HepG2 (cell line): ENCODE measurements around the gene SDR39U1. TPM values are rescaled to one million over a fixed set of nuclear protein-coding genes. Genes with fewer than 3 reads are reported as not detected.

Source experiments
- ATF7 ChIP-seq, 2 experiments: fragments of 450-650 bp in 1 of 2; sonication (generic) in 1 of 2; formaldehyde crosslinking in 1 of 2; IDR thresholded peaks; 2 replicates each; pipeline versions ENCODE4 v1.4.0 to v1.6.1; 2016 to 2020; ENCODE audit warnings: antibody characterized with exemption in 1 of 2, mild to moderate bottlenecking in 1 of 2, missing genetic modification reagents in 1 of 2
- CENPT ChIP-seq: sonication (generic); formaldehyde crosslinking; IDR thresholded peaks from 2 replicates; pipeline ENCODE4 v1.8.0; 2022; ENCODE audit warnings: low read depth, mild to moderate bottlenecking, moderate library complexity, missing genetic modification reagents
- FOXM1 ChIP-seq: sonication (generic); formaldehyde crosslinking; IDR thresholded peaks from 2 replicates; pipeline ENCODE4 v1.5.0; 2020; ENCODE audit warnings: missing genetic modification reagents
- FOXP1 ChIP-seq, 2 experiments: fragments of 450-650 bp in 1 of 2; IDR thresholded peaks; 2 replicates each; pipeline ENCODE4 v1.6.1; 2017 to 2018; ENCODE audit warnings: antibody characterized with exemption in 1 of 2
- GTF2F1 ChIP-seq: fragments of 150-350 bp; IDR thresholded peaks from 2 replicates; pipeline ENCODE4 v1.6.1; 2014; ENCODE audit warnings: low read length
- KLF6 ChIP-seq: IDR thresholded peaks from 2 replicates; pipeline ENCODE4 v1.8.0; 2016; ENCODE audit warnings: missing biosample characterization, missing genetic modification reagents
- NFIB ChIP-seq: sonication (generic); formaldehyde crosslinking; IDR thresholded peaks from 2 replicates; pipeline ENCODE4 v1.9.0; 2021; ENCODE audit warnings: missing genetic modification reagents, mild to moderate bottlenecking, borderline replicate concordance
- NONO ChIP-seq, 2 experiments: fragments of 450-650 bp in 1 of 2; sonication (generic) in 1 of 2; formaldehyde crosslinking in 1 of 2; IDR thresholded peaks in 1 of 2; conservative IDR thresholded peaks in 1 of 2; 2 replicates each; pipeline versions ENCODE4 v1.6.1 to v1.8.0; 2017 to 2022; ENCODE audit warnings: mild to moderate bottlenecking in 1 of 2, missing genetic modification reagents in 1 of 2, moderate library complexity in 1 of 2
- POLR2A ChIP-seq, 2 experiments: IDR thresholded peaks; 2 replicates each; pipeline ENCODE4 v1.6.1; 2011; ENCODE audit warnings: low read depth in 2 of 2, low read length in 2 of 2, mild to moderate bottlenecking in 1 of 2, moderate library complexity in 1 of 2; ENCODE audit not compliant: insufficient read depth in 1 of 2
- POLR2G ChIP-seq: fragments of 200-400 bp; formaldehyde crosslinking; IDR thresholded peaks from 2 replicates; pipeline ENCODE4 v1.6.1; 2018; ENCODE audit warnings: mild to moderate bottlenecking, low read depth, low read length, moderate library complexity
- RCOR2 ChIP-seq: IDR thresholded peaks from 2 replicates; pipeline ENCODE4 v1.6.1; 2016; ENCODE audit warnings: missing biosample characterization, missing genetic modification reagents
- RFX1 ChIP-seq: fragments of 450-650 bp; IDR thresholded peaks from 2 replicates; pipeline ENCODE4 v1.6.1; 2017
- SIX1 ChIP-seq: sonication (generic); formaldehyde crosslinking; IDR thresholded peaks from 2 replicates; pipeline ENCODE4 v1.4.0; 2020; ENCODE audit warnings: missing genetic modification reagents, borderline replicate concordance
- ZNF12 ChIP-seq: sonication (generic); formaldehyde crosslinking; IDR thresholded peaks from 2 replicates; pipeline ENCODE4 v1.5.0; 2020; ENCODE audit warnings: missing genetic modification reagents
- ZNF607 ChIP-seq: sonication (generic); formaldehyde crosslinking; IDR thresholded peaks from 2 replicates; pipeline ENCODE4 v1.5.1; 2020; ENCODE audit warnings: missing genetic modification reagents, mild to moderate bottlenecking, borderline replicate concordance
- ZNF720 ChIP-seq: sonication (generic); formaldehyde crosslinking; IDR thresholded peaks from 2 replicates; pipeline ENCODE4 v1.4.0; 2020; ENCODE audit warnings: missing genetic modification reagents
- ZNF883 ChIP-seq: sonication (generic); formaldehyde crosslinking; IDR thresholded peaks from 2 replicates; pipeline ENCODE4 v1.5.1; 2020; ENCODE audit warnings: mild to moderate bottlenecking, missing genetic modification reagents; ENCODE audit errors: not compliant biosample characterization
- polyA plus RNA-seq, 8 experiments: library from polyadenylated mRNA; depleted of rRNA in 3 of 8; stranded (reverse) in 7 of 8; unstranded in 1 of 8; fragments of >200 nt; fragmentation: Illumina TruSeq in 4 of 8; extraction: Trizol in 4 of 8; gene quantifications; 2 replicates each; pipeline versions ENCODE4 v1.2.1 to v1.2.3, GENCODE V29; 2011 to 2016; ENCODE audit warnings: low read depth in 4 of 8, missing spikeins in 1 of 8, mixed read lengths in 1 of 8; ENCODE audit not compliant: insufficient read depth in 1 of 8
- total RNA-seq, 5 experiments: library from RNA; depleted of rRNA; stranded (reverse); fragments of >200 nt; fragmentation: Illumina TruSeq; extraction: Trizol; gene quantifications; 2 replicates each; pipeline ENCODE4 v1.2.3, GENCODE V29; 2016; ENCODE audit warnings: low read depth in 1 of 5
- TF ChIP-seq, protein P1 (sequence below): sonication (generic); formaldehyde crosslinking; IDR thresholded peaks from 2 replicates; pipeline ENCODE4 v1.9.0; 2021; ENCODE audit warnings: missing genetic modification reagents, mild to moderate bottlenecking, borderline replicate concordance
- TF ChIP-seq, protein P2 (sequence below): IDR thresholded peaks from 2 replicates; pipeline ENCODE4 v1.6.1; 2016; ENCODE audit warnings: low read depth, control low read depth
- TF ChIP-seq, protein P3 (sequence below): sonication (generic); formaldehyde crosslinking; conservative IDR thresholded peaks from 2 replicates; pipeline ENCODE4 v1.4.0; 2020; ENCODE audit warnings: missing genetic modification reagents
- TF ChIP-seq, protein P4 (sequence below): sonication (generic); formaldehyde crosslinking; IDR thresholded peaks from 2 replicates; pipeline ENCODE4 v1.4.0; 2020; ENCODE audit warnings: missing genetic modification reagents

SDR39U1 gene
- total and polyA plus RNA-seq, 2 of the 13 experiments (the other 11 are each of a cell fraction or from before 2014, with no cell fraction given) = 34.4 to 129 TPM

DNA sequence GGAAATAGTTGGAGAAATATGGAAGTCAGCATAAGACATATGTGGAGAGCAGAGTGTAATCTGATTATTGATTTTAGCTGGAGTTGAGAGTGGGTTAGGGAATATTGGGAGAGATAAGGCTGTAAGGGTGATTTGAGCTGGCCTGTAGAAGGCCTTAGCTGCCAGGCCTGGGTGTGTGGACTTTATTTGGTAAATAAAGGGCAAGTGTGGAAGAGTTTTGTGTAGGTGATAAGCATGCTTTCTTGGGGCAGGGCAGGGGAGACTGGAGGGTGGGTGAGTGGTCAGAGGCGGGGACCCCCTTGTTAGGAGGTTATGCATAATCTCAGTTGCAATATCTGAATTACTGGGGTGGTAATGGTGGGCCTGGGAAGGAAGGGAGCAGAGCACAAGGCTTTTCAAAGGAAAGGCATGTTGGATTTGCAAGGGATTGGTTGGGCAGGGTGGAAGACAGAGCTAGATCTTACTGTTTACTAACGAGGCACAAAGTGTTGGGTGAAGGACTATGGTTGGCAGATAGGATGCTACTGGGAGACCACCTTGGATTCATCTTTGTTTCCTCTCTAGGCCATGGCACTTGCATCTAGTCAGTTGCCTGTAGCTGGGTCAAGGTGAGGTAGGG lies 7.3 kb downstream of the SDR39U1 start (continued):
- TF ChIP-seq, protein P1, sequence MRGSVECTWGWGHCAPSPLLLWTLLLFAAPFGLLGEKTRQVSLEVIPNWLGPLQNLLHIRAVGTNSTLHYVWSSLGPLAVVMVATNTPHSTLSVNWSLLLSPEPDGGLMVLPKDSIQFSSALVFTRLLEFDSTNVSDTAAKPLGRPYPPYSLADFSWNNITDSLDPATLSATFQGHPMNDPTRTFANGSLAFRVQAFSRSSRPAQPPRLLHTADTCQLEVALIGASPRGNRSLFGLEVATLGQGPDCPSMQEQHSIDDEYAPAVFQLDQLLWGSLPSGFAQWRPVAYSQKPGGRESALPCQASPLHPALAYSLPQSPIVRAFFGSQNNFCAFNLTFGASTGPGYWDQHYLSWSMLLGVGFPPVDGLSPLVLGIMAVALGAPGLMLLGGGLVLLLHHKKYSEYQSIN (CRISPR knock-in tag) = no peak
- TF ChIP-seq NONO (IDR thresholded peaks at IDR 0.05) (peak; percentile 57; the same call in 1 of the 2 replicates), NONO (CRISPR knock-in tag; conservative IDR thresholded peaks at IDR 0.05) (no peak), POLR2A (IDR thresholded peaks at IDR 0.05; ENCODE audit: insufficient read depth in 1 of 2, low read depth in 2 of 2, low read length in 2 of 2) (0 out of 4 replicates have a peak, but pooled peaks of 1 of the 2 experiments have one; percentile 15), GTF2F1 (no peak), ZNF720 (CRISPR knock-in tag) (no peak), ATF7 (IDR thresholded peaks at IDR 0.05) (no peak), ATF7 (CRISPR knock-in tag; IDR thresholded peaks at IDR 0.05) (no peak), RCOR2 (CRISPR knock-in tag) (no peak), FOXM1 (CRISPR knock-in tag) (no peak), CENPT (CRISPR knock-in tag) (no peak), FOXP1 (IDR thresholded peaks at IDR 0.05) (0 out of 2 replicates have a peak, but pooled peaks have one; percentile 15), FOXP1 (CRISPR knock-in tag; IDR thresholded peaks at IDR 0.05) (no peak), SIX1 (no peak), NFIB (CRISPR knock-in tag) (peak; percentile 88; the same call in 1 of the 2 replicates), ZNF883 (CRISPR knock-in tag) (no peak), ZNF607 (CRISPR knock-in tag) (no peak), RFX1 (no peak), KLF6 (CRISPR knock-in tag) (no peak), ZNF12 (CRISPR knock-in tag) (no peak), POLR2G (peak; percentile 48; the same call in 1 of the 2 replicates)
- TF ChIP-seq, protein P2, sequence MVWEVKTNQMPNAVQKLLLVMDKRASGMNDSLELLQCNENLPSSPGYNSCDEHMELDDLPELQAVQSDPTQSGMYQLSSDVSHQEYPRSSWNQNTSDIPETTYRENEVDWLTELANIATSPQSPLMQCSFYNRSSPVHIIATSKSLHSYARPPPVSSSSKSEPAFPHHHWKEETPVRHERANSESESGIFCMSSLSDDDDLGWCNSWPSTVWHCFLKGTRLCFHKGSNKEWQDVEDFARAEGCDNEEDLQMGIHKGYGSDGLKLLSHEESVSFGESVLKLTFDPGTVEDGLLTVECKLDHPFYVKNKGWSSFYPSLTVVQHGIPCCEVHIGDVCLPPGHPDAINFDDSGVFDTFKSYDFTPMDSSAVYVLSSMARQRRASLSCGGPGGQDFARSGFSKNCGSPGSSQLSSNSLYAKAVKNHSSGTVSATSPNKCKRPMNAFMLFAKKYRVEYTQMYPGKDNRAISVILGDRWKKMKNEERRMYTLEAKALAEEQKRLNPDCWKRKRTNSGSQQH (CRISPR knock-in tag) = no peak
- TF ChIP-seq, protein P3, sequence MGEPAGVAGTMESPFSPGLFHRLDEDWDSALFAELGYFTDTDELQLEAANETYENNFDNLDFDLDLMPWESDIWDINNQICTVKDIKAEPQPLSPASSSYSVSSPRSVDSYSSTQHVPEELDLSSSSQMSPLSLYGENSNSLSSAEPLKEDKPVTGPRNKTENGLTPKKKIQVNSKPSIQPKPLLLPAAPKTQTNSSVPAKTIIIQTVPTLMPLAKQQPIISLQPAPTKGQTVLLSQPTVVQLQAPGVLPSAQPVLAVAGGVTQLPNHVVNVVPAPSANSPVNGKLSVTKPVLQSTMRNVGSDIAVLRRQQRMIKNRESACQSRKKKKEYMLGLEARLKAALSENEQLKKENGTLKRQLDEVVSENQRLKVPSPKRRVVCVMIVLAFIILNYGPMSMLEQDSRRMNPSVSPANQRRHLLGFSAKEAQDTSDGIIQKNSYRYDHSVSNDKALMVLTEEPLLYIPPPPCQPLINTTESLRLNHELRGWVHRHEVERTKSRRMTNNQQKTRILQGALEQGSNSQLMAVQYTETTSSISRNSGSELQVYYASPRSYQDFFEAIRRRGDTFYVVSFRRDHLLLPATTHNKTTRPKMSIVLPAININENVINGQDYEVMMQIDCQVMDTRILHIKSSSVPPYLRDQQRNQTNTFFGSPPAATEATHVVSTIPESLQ (CRISPR knock-in tag) = no peak
- TF ChIP-seq, protein P4, sequence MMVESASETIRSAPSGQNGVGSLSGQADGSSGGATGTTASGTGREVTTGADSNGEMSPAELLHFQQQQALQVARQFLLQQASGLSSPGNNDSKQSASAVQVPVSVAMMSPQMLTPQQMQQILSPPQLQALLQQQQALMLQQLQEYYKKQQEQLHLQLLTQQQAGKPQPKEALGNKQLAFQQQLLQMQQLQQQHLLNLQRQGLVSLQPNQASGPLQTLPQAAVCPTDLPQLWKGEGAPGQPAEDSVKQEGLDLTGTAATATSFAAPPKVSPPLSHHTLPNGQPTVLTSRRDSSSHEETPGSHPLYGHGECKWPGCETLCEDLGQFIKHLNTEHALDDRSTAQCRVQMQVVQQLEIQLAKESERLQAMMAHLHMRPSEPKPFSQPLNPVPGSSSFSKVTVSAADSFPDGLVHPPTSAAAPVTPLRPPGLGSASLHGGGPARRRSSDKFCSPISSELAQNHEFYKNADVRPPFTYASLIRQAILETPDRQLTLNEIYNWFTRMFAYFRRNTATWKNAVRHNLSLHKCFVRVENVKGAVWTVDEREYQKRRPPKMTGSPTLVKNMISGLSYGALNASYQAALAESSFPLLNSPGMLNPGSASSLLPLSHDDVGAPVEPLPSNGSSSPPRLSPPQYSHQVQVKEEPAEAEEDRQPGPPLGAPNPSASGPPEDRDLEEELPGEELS (CRISPR knock-in tag) = no peak
